ENCODE data around the gene NAMPT. TPM values are rescaled to one million over a fixed set of nuclear protein-coding genes. Genes with fewer than 3 reads are reported as not detected.

The NAMPT gene
- total RNA-seq, 1 experiment from 2014 or later, result 392 TPM

GRCh38 chr7:106219170-106219569 is 65.6 kb downstream of the NAMPT start:
- Mint-ChIP-seq H3K9me3 (ENCODE audit: unreplicated experiment) (no peaks in the 10 kb centered on the region), H3K27me3 (ENCODE audit: insufficient read depth, unreplicated experiment) (no peaks in the 10 kb centered on the region), H3K36me3 (ENCODE audit: insufficient read depth, unreplicated experiment) (peaks cover 7% of the 10 kb centered on the region), H3K4me3 (ENCODE audit: unreplicated experiment) (no peak overlapping the region), H3K4me1 (ENCODE audit: insufficient read depth, unreplicated experiment) (peaks cover 36% of the 10 kb centered on the region), H3K27ac (ENCODE audit: low read depth, unreplicated experiment) (peak overlapping the region; percentile 82)
- ChIA-PET POLR2A (interaction anchor here (1.1 to 4.8 kb wide), 2 partner anchors 65 to 229 kb away, joined by 3 to 48 read pairs; partner anchors contain the start of gene NAMPT), CTCF (interaction anchor here (1.7 to 2.4 kb wide), 2 partner anchors 43 to 243 kb away, joined by 4 to 10 read pairs; no protein-coding TSS in a partner anchor)
- no TSS peak for BruUV-seq (replicated peaks)
- no peak for TF ChIP-seq CTCF (IDR thresholded peaks at IDR 0.05; ENCODE audit: unreplicated experiment)
- no peak for DNase-seq (ENCODE audit: unreplicated experiment)
- intact Hi-C loops (cut with micrococcal nuclease), result no loop called here

- Mint-ChIP-seq H3K27me3 (ENCODE audit: insufficient read depth, unreplicated experiment) (no peaks in the 10 kb centered on the region), H3K4me3 (ENCODE audit: unreplicated experiment) (no peak overlapping the region), H3K36me3 (ENCODE audit: insufficient read depth, unreplicated experiment) (peaks cover 7% of the 10 kb centered on the region), H3K27ac (ENCODE audit: low read depth, unreplicated experiment) (peak overlapping the region; percentile 82), H3K4me1 (ENCODE audit: insufficient read depth, unreplicated experiment) (peaks cover 36% of the 10 kb centered on the region), H3K9me3 (ENCODE audit: unreplicated experiment) (no peaks in the 10 kb centered on the region)
- CTCF ChIA-PET, result interaction anchor here (0.6 to 2.4 kb wide), 6 partner anchors 13 to 243 kb away, joined by 3 to 10 read pairs (median 4); no protein-coding TSS in a partner anchor
- POLR2A ChIA-PET, result interaction anchor here (0.6 to 4.8 kb wide), 7 partner anchors 10 to 244 kb away, joined by 3 to 48 read pairs (median 6); partner anchors contain the start of gene NAMPT
- no TSS peak for BruUV-seq (replicated peaks)
- no peak for TF ChIP-seq CTCF (IDR thresholded peaks at IDR 0.05; ENCODE audit: unreplicated experiment)
- intact Hi-C loops (cut with micrococcal nuclease), result no loop called here
- DNase-seq (ENCODE audit: unreplicated experiment), result no peak
Observed at GRCh38 chr7:106218546-106218945, 66.2 kb downstream of the NAMPT start.

GRCh38 chr7:106216923-106217542 is 67.8 kb downstream of the NAMPT start:
- Mint-ChIP-seq H3K9me3 (ENCODE audit: unreplicated experiment) (no peaks in the 10 kb centered on the region), H3K27ac (ENCODE audit: low read depth, unreplicated experiment) (peak overlapping the region; percentile 82), H3K36me3 (ENCODE audit: insufficient read depth, unreplicated experiment) (peaks cover 7% of the 10 kb centered on the region), H3K4me3 (ENCODE audit: unreplicated experiment) (peak overlapping the region; percentile 66), H3K4me1 (ENCODE audit: insufficient read depth, unreplicated experiment) (peaks cover 36% of the 10 kb centered on the region), H3K27me3 (ENCODE audit: insufficient read depth, unreplicated experiment) (no peaks in the 10 kb centered on the region)
- CTCF ChIA-PET, result interaction anchor here (0.6 to 2.3 kb wide), 9 partner anchors 37 to 393 kb away, joined by 3 to 18 read pairs (median 3); no protein-coding TSS in a partner anchor
- POLR2A ChIA-PET, result interaction anchor here (0.7 to 4.8 kb wide), 37 partner anchors 8 to 442 kb away, joined by 3 to 48 read pairs (median 5); partner anchors contain the start of gene NAMPT
- intact Hi-C loops (cut with micrococcal nuclease), result no loop called here
- no peak for TF ChIP-seq CTCF (IDR thresholded peaks at IDR 0.05; ENCODE audit: unreplicated experiment)
- DNase-seq (ENCODE audit: unreplicated experiment), result peak; percentile 92
- BruUV-seq (replicated peaks), result TSS peak; percentile 24

- no peak for TF ChIP-seq CTCF (IDR thresholded peaks at IDR 0.05; ENCODE audit: unreplicated experiment)
- peak; percentile 98 for DNase-seq (ENCODE audit: unreplicated experiment)
- Mint-ChIP-seq H3K4me3 (ENCODE audit: unreplicated experiment) (peak overlapping the region; percentile 66), H3K9me3 (ENCODE audit: unreplicated experiment) (no peaks in the 10 kb centered on the region), H3K4me1 (ENCODE audit: insufficient read depth, unreplicated experiment) (peaks cover 36% of the 10 kb centered on the region), H3K27me3 (ENCODE audit: insufficient read depth, unreplicated experiment) (no peaks in the 10 kb centered on the region), H3K36me3 (ENCODE audit: insufficient read depth, unreplicated experiment) (peaks cover 7% of the 10 kb centered on the region), H3K27ac (ENCODE audit: low read depth, unreplicated experiment) (peak overlapping the region; percentile 82)
- CTCF ChIA-PET, result interaction anchor here (1.4 to 2.3 kb wide), 4 partner anchors 36 to 246 kb away, joined by 3 to 18 read pairs (median 8); no protein-coding TSS in a partner anchor
- no TSS peak for BruUV-seq (replicated peaks)
- POLR2A ChIA-PET, result interaction anchor here (0.7 to 4.8 kb wide), 35 partner anchors 8 to 442 kb away, joined by 3 to 48 read pairs (median 5); partner anchors contain the start of gene NAMPT
- intact Hi-C loops (cut with micrococcal nuclease), result no loop called here
Observed at GRCh38 chr7:106216517-106216922, 68.3 kb downstream of the NAMPT start.

Measured in MCF 10A (cell line).